ENCODE data around the gene IGF1R.

DNA sequence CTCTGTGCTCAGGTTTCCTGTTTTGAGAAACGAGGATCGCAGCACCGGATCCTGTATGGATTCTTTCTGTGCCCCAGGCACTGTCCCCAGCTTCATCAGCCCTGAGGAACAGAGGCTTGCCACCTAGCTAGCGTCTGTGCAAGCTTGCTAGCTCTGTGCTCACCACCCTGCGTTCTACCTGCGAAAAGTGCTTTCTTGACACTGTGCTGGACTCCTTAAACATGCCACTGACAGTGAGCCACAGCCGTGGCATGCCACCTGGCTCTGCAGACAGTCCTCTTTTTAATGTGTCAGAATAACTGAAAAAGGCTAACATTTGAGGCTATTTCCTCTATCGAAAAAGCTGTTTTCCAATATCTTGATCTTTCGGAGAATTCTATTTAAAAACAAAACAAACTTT lies 357.8 kb downstream of the IGF1R start:
- TF ChIP-seq, protein P1, sequence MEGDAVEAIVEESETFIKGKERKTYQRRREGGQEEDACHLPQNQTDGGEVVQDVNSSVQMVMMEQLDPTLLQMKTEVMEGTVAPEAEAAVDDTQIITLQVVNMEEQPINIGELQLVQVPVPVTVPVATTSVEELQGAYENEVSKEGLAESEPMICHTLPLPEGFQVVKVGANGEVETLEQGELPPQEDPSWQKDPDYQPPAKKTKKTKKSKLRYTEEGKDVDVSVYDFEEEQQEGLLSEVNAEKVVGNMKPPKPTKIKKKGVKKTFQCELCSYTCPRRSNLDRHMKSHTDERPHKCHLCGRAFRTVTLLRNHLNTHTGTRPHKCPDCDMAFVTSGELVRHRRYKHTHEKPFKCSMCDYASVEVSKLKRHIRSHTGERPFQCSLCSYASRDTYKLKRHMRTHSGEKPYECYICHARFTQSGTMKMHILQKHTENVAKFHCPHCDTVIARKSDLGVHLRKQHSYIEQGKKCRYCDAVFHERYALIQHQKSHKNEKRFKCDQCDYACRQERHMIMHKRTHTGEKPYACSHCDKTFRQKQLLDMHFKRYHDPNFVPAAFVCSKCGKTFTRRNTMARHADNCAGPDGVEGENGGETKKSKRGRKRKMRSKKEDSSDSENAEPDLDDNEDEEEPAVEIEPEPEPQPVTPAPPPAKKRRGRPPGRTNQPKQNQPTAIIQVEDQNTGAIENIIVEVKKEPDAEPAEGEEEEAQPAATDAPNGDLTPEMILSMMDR (IDR thresholded peaks at IDR 0.05; ENCODE audit: borderline replicate concordance, extremely low read depth, low read length, poor library complexity, severe bottlenecking) = no peak
- no peak for TF ChIP-seq EZH2 (IDR thresholded peaks at IDR 0.05; ENCODE audit: borderline replicate concordance, low read depth, low read length, severe bottlenecking)

Measured in DND-41 (cell line).